Measurements from ENCODE around the gene ANGEL2. TPM values are rescaled to one million over a fixed set of nuclear protein-coding genes. Genes with fewer than 3 reads are reported as not detected.

The ANGEL2 gene
- total and polyA plus RNA-seq, 2 of the 4 experiments (the other 2 are of a cell fraction), result 13.4 to 44.1 TPM

- no peaks in the 10 kb centered on the region for H3K9me3 ChIP-seq (ENCODE audit: control insufficient read depth, insufficient read depth, low read length)
- no peak overlapping the region for H2BK120ac ChIP-seq (ENCODE audit: low read depth, low read length)
- no CpG with 5 or more reads among the region's 6 CpGs for WGBS, 2 experiments (ENCODE audit: extremely low coverage in 2 of 2, insufficient read length in 1 of 2)
- no peak overlapping the region for H3K56ac ChIP-seq (ENCODE audit: extremely low read depth, insufficient read depth, low read length)
- dilution Hi-C loops (cut with HindIII; ENCODE audit: low sequenced_read_pairs, unreplicated experiment) (no loop called here), intact Hi-C loops (cut with micrococcal nuclease) (no loop called here), in situ Hi-C loops (cut with MboI; ENCODE audit: low sequenced_read_pairs) (loop anchor here (25.0 kb wide), 1 partner anchor 326 kb away; no protein-coding TSS in a partner anchor)
- CTCF ChIA-PET, result no interaction called here
- peaks cover 6% of the 10 kb centered on the region for H3K4me1 ChIP-seq (ENCODE audit: control insufficient read depth, insufficient read depth, low read length)
- H3K79me1 ChIP-seq (ENCODE audit: low read depth in 1 of 2, low read length in 2 of 2), result no peaks in the 10 kb centered on the region
- H3K4ac ChIP-seq (ENCODE audit: low read depth, low read length), result no peak overlapping the region
- no TSS peak for BruUV-seq (replicated peaks)
- H2AK9ac ChIP-seq (replicated peaks; ENCODE audit: low read depth, low read length, poor library complexity), result no peak overlapping the region
- DNase-seq (peak; percentile 77), ATAC-seq (ENCODE audit: low read depth) (peak; percentile 40)
- H3K18ac ChIP-seq (ENCODE audit: low read depth, low read length), result no peak overlapping the region
- H3K23ac ChIP-seq (ENCODE audit: low read depth, low read length), result no peak overlapping the region
- H3K4me2 ChIP-seq (ENCODE audit: low read depth, low read length), result no peak overlapping the region
- H4K20me1 ChIP-seq (ENCODE audit: insufficient read depth, low read length), result no peaks in the 10 kb centered on the region
- TF ChIP-seq RFX5 (IDR thresholded peaks at IDR 0.05; ENCODE audit: low read depth, low read length) (no peak), SMC3 (IDR thresholded peaks at IDR 0.05; ENCODE audit: low read depth, low read length) (no peak), BHLHE40 (IDR thresholded peaks at IDR 0.05; ENCODE audit: low read depth, low read length) (no peak), RAD21 (IDR thresholded peaks at IDR 0.05; ENCODE audit: low read length) (no peak), ELK1 (IDR thresholded peaks at IDR 0.05; ENCODE audit: borderline replicate concordance, low read depth, low read length) (no peak), MAZ (IDR thresholded peaks at IDR 0.05; ENCODE audit: borderline replicate concordance, low read depth, low read length) (no peak), NFE2L2 (IDR thresholded peaks at IDR 0.05; ENCODE audit: low read depth, low read length) (no peak), MXI1 (IDR thresholded peaks at IDR 0.05; ENCODE audit: borderline replicate concordance, low read depth, low read length) (no peak), POLR2A (IDR thresholded peaks at IDR 0.05; ENCODE audit: low read depth, low read length) (no peak), CHD1 (IDR thresholded peaks at IDR 0.05; ENCODE audit: low read depth, low read length) (no peak), CEBPB (IDR thresholded peaks at IDR 0.05; ENCODE audit: low read depth, low read length) (no peak), MAFK (IDR thresholded peaks at IDR 0.05; ENCODE audit: low read depth, low read length) (no peak), USF2 (IDR thresholded peaks at IDR 0.05; ENCODE audit: low read depth, low read length) (no peak), RCOR1 (IDR thresholded peaks at IDR 0.05; ENCODE audit: insufficient replicate concordance, low read length) (no peak), FOS (IDR thresholded peaks at IDR 0.05; ENCODE audit: low read depth, low read length) (no peak)
- TF ChIP-seq, protein P1, sequence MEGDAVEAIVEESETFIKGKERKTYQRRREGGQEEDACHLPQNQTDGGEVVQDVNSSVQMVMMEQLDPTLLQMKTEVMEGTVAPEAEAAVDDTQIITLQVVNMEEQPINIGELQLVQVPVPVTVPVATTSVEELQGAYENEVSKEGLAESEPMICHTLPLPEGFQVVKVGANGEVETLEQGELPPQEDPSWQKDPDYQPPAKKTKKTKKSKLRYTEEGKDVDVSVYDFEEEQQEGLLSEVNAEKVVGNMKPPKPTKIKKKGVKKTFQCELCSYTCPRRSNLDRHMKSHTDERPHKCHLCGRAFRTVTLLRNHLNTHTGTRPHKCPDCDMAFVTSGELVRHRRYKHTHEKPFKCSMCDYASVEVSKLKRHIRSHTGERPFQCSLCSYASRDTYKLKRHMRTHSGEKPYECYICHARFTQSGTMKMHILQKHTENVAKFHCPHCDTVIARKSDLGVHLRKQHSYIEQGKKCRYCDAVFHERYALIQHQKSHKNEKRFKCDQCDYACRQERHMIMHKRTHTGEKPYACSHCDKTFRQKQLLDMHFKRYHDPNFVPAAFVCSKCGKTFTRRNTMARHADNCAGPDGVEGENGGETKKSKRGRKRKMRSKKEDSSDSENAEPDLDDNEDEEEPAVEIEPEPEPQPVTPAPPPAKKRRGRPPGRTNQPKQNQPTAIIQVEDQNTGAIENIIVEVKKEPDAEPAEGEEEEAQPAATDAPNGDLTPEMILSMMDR (conservative IDR thresholded peaks at IDR 0.05; ENCODE audit: low read depth, low read length), result no peak
- H4K91ac ChIP-seq (ENCODE audit: insufficient read depth, low read depth, low read length), result no peak overlapping the region
- H2AFZ ChIP-seq (replicated peaks; ENCODE audit: low read length, poor library complexity), result no peak overlapping the region
- no peak overlapping the region for H4K5ac ChIP-seq (ENCODE audit: low read depth, low read length)
- H4K8ac ChIP-seq (ENCODE audit: low read depth in 2 of 2, low read length in 2 of 2), result no peak overlapping the region
- H2BK5ac ChIP-seq (ENCODE audit: low read depth, low read length, poor library complexity, severe bottlenecking), result no peak overlapping the region
- no peak overlapping the region for H2BK20ac ChIP-seq (ENCODE audit: low read depth, low read length)
- POLR2A ChIA-PET (ENCODE audit: unreplicated experiment), result no interaction called here
- H3K14ac ChIP-seq (replicated peaks; ENCODE audit: low read depth, low read length), result no peak overlapping the region
- no peaks in the 10 kb centered on the region for H3K27me3 ChIP-seq (ENCODE audit: control insufficient read depth, insufficient read depth, low read length)
- no peak overlapping the region for H2BK15ac ChIP-seq (ENCODE audit: low read depth, low read length)
- no peak overlapping the region for H3K27ac ChIP-seq (ENCODE audit: insufficient read depth, low read length)
- H3K36me3 ChIP-seq (ENCODE audit: control insufficient read depth, insufficient read depth, low read length), result peaks cover 4% of the 10 kb centered on the region; the same call in 1 of the 2 replicates
- no peak overlapping the region for H3K4me3 ChIP-seq (ENCODE audit: insufficient read depth, low read depth, low read length)
- H3K9ac ChIP-seq (ENCODE audit: low read depth, low read length), result no peak overlapping the region
- H3K9me1 ChIP-seq (ENCODE audit: insufficient read depth, low read length), result no peaks in the 10 kb centered on the region
- H2AK5ac ChIP-seq (ENCODE audit: low read depth, low read length), result no peak overlapping the region
Observed at GRCh38 chr1:212987702-212988322, 27.9 kb downstream of the ANGEL2 start.
